Tongue (tissue), 2 donors: ENCODE data around the gene CHST6. TPM values are rescaled to one million over a fixed set of nuclear protein-coding genes. Genes with fewer than 3 reads are reported as not detected.
"Not testable (repeated sequence)": the region's sequence is repeated elsewhere in the genome, so short reads cannot be mapped to it uniquely, and the experiment has no call there.

Experiments used
- DNase-seq: peaks from one replicate; pipeline ENCODE4 v3.0.0-alpha.2; 2015
- total RNA-seq: library from RNA; depleted of rRNA; stranded (reverse); fragments of >200 nt; gene quantifications from one replicate; pipeline ENCODE4 v1.2.3, GENCODE V29; 2014

CHST6 gene
- total RNA-seq, 1 donor from 2014 or later, result 2.1 TPM

GRCh38 chr16:75475420-75475847 is 19.8 kb downstream of the CHST6 start:
- no peak for DNase-seq

GRCh38 chr16:75472908-75473877 is 22.0 kb downstream of the CHST6 start:
- no peak for DNase-seq

GRCh38 chr16:75471723-75472633 is 23.3 kb downstream of the CHST6 start:
- peak; percentile 83 for DNase-seq

GRCh38 chr16:75466760-75467159 is 28.5 kb downstream of the CHST6 start:
- DNase-seq, result no peak

GRCh38 chr16:75464122-75464918 is 30.9 kb downstream of the CHST6 start, which contains the start of gene TMEM170A:
Gene TMEM170A, minus strand, starts transcription at chr16:75464689. Its CDS starts 89 bp downstream, at chr16:75464600.
- peak; percentile 100 for DNase-seq

- peak; percentile 88 for DNase-seq
Measured at GRCh38 chr16:75463389-75464121, 31.7 kb downstream of the CHST6 start.

GRCh38 chr16:75462806-75463205 is 32.4 kb downstream of the CHST6 start:
- no peak for DNase-seq

- no peak for DNase-seq
Measured at GRCh38 chr16:75461575-75461974, 33.7 kb downstream of the CHST6 start.

GRCh38 chr16:75460446-75460845 is 34.8 kb downstream of the CHST6 start:
- peak; percentile 96 for DNase-seq

- DNase-seq, result no peak
Measured at GRCh38 chr16:75459691-75460090, 35.5 kb downstream of the CHST6 start.

- DNase-seq, result no peak
Measured at GRCh38 chr16:75458439-75458838, 36.8 kb downstream of the CHST6 start.

- no peak for DNase-seq
Measured at GRCh38 chr16:75458029-75458428, 37.2 kb downstream of the CHST6 start.

- DNase-seq, result no peak
Measured at GRCh38 chr16:75457485-75458021, 37.7 kb downstream of the CHST6 start.

GRCh38 chr16:75456971-75457370 is 38.3 kb downstream of the CHST6 start:
- DNase-seq, result no peak

- not testable (repeated sequence) for DNase-seq
Measured at GRCh38 chr16:75456486-75456885, 38.8 kb downstream of the CHST6 start.

- no peak for DNase-seq
Measured at GRCh38 chr16:75455677-75456076, 39.6 kb downstream of the CHST6 start.

GRCh38 chr16:75452464-75453190 is 42.6 kb downstream of the CHST6 start:
- no peak for DNase-seq

GRCh38 chr16:75446416-75446815 is 48.8 kb downstream of the CHST6 start:
- DNase-seq, result no peak

- no peak for DNase-seq
Measured at GRCh38 chr16:75445298-75445697, 49.9 kb downstream of the CHST6 start.

- DNase-seq, result no peak
Measured at GRCh38 chr16:75443298-75443697, 51.9 kb downstream of the CHST6 start.
